HG03571 (cell line): ENCODE results near the gene FNDC1.
"Not testable (repeated sequence)": the region's sequence is repeated elsewhere in the genome, so short reads cannot be mapped to it uniquely, and the experiment has no call there.

Experiments used
- ATAC-seq: cut with Tn5 transposase; IDR thresholded peaks from one replicate; pipeline ENCODE4 v1.9.1; 2021; ENCODE audit not compliant: unreplicated experiment

FNDC1 gene

DNA sequence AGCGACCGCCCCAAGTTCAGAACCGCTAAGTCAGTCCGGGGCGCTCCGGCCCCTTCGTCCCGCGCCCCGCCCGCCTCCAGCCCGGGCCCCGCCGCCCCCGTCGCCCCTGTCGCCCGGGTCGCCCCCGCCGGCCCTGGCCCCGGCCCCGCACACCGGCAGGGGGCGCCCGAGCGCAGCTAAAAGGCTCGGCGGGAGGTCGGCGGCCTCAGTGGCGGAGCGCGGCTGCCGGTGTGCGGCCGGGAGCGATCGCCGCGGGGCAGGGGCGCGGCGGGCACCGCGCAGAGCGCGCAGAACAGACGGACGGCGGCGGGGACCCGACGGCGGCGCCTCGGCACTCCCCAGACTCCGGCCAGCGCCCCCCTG, at the start of gene FNDC1:
FNDC1 (plus strand) TSS at position 208 of the 363 bp plus-strand sequence. CDS start 197 bp downstream, outside the sequence.
- no peak for ATAC-seq

DNA sequence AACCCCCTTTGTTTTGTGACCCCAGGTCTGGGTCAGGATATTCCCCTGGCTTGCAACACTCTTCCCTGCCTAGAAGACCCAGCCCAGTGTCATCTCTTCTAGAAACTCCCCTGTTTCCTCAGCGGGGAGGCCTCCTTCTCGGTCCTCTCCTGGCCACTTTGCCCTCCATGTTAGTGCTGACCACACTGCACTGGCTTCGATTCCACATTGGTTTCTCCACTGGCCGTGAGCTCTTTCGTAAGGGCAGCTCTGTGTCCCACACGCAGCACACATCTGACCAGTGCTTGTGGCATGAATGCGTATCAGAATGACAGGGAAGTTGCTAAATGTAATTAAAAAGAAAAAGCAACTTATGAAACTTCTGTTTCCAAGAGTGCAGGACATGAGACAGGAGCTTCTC, 49.4 kb upstream of the FNDC1 start:
- no peak for ATAC-seq

DNA sequence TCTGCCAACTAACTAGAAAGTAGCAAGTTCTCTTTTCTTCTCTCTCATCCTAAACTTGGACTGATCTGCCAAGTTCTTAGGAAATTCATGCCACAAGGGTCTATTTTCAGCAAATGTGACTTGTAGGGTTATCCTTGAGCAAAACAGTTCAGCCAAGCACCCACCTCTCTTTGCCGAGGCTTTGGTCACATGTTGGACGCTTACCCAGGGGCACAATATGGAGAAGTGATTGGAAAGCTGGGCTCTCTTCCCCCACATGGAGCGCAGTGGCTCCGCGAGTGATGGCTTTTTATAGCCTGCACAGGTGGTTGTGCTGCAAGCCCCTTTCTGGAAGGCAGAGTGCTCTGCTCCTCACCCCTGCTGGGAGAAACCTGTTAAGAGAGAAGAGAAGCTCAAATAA, 47.7 kb upstream of the FNDC1 start:
- no peak for ATAC-seq

DNA sequence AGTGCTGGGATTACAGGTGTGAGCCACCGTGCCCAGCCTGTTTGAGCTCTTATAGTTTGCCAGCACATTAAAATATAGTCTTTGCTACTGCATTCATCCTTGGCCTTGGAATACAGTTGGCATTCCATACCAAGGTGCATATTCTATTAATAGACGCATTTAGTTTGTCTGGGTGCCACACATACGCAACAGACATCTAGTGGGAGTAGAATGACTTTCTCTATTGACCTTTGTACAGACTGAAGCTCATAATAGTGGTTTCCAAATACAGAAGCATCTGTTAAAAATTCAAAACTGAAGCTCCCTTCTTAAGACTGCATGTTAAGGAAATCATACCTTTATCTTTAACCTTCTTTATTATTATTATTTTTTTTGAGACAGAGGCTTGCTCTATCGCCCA, 46.7 kb upstream of the FNDC1 start:
- no peak for ATAC-seq

DNA sequence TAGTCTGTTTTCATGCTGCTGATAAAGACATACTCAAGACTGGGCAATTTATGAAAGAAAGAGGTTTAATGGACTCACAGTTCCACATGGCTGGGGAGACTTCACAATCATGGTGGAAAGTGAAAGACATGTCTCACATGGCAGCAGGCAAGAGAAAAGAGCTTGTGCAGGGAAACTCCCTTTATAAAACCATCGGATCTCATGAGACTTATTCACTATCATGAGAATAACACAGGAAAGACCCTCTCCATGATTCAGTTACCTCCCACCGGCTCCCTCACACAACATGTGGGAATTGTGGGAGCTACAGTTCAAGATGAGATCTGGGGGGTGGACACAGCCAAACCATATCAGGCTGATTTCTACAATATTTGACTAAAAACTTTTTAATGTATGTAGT, 45.4 kb upstream of the FNDC1 start:
- not testable (repeated sequence) for ATAC-seq

DNA sequence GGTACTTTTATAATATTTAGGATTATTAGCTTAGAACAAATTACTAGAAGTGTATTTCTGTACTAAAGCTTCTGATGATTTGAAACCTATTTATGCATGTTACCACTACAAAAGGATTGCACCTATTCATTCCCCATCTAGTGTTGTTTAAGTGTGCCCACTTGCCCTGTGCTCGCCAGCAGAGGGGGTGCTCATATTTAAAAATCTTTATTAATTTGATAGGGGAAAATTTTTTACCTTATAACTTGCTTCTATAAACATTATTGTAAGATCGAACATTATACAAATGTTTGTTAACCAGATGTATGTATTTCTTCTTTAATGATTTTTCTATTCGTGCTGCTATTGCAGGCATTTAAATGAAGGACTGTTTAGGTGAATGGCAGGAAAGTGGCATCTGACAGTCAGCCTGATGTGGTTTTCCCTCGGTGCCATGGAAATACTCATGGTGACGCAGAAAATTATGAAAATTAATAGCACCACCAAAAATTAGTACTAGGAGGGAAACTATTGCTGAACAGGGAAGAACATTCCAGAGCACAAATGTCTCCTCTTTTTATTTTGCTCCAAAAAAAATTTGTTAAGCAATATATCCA, 44.1 kb upstream of the FNDC1 start:
- ATAC-seq = no peak

DNA sequence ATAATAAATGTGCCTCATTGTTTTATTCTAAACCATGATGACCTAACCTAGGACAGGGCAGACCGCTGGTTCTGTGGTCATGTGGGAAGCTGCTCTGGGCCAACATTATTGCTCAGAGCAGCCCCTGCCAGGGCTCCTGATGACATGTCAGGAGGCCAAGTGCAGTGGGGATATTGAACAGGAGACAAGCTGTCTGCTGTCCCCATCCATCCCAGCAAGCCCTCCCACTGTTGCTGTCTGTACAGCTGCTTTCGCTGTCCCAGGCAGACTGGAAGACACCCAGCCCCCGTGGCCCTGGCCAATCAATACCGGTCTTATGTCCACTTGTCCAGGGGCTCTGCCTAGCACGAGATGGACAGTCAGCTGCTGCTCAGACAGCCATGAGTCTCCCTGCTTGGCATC, 43.2 kb upstream of the FNDC1 start:
- ATAC-seq = no peak

DNA sequence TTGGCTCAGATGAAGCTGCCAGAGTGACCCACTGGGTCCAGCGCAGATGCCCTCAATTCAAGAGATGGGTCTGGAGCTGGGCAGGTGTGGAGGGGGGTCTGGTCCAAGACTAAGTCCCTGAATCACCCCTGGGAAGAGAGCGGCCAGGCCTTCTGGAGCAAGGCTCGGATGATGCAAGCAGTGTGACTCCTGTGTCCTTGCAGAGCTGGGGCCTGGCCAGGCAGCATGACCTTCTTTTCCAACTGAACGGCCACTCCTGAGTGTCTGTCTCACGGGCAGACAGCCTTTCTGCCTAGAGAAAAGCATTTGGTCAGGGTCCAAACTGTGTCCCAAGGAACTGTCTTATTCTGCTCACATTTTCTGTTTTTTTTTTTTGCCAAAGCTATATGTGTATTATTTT, 42.6 kb upstream of the FNDC1 start:
- ATAC-seq = no peak

DNA sequence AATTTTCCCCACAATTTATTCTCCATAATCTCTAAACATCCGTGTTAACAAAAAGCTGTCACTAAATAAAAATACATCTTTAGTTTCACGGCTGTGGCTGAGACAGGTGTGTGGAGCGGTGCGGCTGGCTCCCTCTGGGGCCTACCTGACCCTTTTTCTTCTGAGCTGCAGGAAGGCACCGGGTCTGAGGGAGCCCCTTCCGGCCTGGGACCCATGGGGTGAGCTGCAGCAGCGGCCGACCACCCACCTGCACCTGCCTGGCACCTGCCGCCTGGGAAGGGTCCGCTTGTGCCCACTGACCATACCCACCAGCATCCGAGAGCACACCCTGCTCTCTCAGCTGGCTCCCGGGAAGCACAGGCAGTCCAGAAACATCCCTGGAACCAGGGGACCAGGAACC, 41.5 kb upstream of the FNDC1 start:
- ATAC-seq = no peak

DNA sequence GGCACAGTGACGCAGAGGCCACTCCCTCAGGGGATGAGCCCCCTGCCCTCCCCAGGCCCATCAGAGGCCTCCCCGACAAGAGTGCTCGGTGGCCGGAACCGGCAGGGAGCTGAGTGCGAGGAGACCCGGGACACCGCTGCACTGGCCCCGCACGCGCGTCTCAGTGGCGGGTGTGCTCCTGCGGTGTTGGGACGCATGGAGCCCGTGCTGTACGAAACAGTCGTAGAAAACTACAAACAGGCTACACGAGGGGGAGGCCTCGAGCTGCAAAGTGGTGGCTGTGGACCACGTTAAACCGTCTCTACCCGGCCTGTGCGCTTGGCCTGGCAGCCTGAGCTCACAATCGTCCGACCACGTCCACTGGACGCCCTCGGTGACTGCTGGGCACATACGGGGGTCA, 40.2 kb upstream of the FNDC1 start:
- no peak for ATAC-seq

DNA sequence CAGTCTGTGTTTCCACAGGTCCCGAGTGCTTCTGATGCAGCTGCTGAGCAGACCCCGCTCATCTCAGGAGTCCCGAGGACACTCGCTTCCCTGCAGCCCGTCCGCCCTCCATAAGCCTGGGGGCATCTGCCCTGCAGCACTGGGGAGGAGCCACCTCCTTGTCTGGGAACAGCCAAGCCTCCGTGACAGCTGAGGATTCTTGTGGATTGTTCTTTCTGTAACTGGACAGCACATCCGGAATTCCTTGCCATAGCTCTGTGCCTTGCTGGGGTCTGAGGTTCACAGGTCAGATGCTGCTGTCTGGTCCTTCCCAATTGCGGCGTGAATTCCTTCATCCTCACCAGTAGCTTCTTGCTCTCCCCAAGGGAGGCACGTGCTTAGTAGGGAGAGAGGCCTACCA, 38.4 kb upstream of the FNDC1 start:
- ATAC-seq = no peak

DNA sequence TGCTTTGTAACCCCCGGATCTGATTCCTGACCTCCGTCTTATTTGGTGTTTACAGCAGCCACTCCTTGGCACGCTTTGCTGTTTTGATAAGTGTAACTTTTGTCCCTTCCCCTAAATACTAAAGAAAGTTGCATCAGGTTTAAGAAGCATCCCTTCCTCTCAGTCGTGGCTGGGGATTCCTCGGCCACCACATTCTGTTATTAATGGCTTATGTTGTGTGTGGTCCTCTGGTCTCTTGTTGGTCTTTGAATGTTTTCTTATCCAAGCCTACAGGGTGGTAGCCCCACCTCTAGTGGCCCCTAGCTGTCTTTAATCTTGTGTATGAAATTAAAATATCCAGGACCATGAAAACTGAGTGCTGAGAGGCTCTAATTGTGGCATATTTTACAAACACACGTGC, 37.5 kb upstream of the FNDC1 start:
- ATAC-seq = no peak

DNA sequence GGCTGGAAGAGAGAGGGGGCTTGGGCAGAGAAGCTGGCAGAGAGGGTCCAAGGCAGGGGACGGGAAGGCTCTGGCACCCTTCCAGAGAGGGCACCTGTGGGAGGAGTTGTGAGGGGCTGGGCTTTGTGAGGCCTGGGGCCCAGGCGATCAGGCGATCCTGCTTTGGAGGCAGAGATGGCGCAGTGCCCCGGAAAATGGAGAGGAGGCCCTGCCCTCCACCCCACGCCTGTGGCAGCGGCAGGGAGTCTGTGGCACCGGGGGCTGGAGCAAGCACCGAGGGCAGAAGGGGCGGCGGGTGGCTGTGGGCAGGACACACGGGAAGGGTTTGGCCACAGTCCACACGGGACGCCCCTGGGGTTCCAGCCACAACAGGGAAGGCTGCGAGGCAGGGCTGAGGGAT, 36.5 kb upstream of the FNDC1 start:
- ATAC-seq = no peak

DNA sequence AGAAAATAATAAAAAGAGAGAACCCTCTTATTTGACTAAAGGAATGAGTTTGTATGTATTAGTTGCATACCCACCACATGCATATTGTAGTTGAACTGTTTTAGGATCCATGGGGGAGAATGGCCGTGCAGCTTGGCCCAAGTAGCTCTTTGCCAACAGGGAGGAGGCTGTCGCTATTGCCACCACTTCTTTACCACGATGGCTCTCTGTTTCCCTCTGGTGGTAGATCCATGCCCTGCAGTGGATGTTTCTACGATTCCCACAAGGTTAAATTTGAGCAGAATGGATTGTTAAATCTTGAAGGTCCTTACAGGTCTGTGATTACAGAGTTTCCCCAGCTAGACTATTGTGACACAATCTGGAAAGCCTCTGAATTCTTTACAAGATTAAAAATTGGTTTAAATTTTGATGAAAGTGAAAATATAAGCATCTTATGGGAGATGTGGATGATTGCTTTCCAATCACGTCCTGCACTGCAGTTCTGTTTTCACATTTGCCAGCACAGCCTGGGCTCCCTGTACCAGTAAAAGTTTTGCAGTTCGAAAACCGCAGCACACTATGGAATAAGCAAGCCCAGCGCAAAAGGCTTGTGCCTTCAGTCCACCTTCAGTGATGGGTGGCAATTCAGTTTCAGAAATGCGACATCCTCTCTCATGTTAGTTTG, 34.4 kb upstream of the FNDC1 start:
- ATAC-seq = peak; percentile 83

DNA sequence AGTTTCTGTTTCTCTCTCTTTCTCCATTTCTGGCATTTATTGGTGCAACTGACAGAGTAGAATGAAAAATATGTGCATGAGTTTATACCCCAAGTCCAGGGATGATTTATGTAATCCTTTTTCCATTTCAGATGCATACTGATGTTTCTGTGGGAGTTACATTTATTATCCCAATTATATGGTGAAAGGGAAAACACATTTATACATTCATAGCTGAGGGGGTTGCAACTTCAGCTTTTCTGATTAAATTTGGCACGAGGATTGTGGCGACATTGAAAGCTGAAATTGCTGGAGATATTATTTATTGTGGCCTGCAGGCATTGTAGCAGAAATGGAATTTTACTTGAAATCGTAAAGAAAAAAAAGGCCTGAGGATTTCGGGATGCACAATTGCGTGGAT, 31.5 kb upstream of the FNDC1 start:
- ATAC-seq = no peak

DNA sequence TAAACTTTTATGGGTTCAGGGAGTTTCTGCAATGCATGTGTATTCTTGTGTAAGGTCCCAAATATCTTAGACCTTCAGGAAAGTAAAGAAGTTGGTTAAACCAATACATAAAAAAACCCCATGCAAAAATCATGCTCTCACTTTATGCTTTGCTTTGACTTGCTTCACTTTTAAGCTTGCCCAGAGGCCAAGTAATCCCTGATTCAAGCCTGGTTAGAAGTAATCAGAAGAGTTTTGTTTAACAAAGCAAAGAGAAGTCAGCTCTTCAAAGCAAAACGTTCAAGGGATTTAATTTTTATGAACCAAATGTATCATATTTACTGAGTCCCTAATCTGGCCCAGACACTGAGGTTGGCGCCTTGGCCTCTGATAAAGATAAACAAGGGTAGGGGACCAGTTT, 26.7 kb upstream of the FNDC1 start:
- no peak for ATAC-seq

DNA sequence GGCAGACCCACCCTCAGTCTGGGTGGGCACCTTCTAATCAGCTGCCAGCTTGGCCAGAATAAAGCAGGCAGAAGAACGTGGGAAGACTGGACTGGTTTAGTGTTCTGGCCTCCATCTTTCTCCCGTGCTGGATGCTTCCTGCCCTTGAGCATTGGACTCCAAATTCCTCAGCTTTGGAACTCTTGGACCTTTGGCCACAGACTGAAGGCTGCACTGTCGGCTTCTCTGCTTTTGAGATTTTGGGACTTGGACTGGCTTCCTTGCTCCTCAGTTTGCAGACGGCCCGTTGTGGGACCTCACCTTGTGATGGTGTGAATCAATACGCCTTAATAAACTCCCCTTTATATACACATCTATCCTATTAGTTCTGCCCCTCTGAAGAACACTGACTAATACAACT, 20.6 kb upstream of the FNDC1 start:
- no peak for ATAC-seq

DNA sequence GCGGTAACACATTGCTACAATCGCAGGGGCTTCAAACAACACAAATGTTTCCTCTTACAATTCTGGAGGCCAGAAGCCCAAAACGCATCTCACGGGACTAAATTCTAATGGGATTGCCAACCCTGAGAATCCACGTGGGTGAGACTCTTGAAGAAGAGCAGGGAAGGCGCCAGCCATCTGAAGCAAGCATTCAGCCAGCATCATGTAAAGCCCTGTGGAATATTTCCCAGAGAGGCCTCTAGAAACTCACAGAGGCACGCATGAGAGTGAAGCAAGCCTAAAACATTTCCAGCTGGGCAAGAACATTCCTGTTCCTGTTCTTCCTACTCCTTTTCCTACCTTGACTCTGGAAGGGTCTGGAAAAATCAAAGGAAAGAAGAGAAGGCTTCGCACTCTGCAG, 19.6 kb upstream of the FNDC1 start:
- ATAC-seq = no peak

DNA sequence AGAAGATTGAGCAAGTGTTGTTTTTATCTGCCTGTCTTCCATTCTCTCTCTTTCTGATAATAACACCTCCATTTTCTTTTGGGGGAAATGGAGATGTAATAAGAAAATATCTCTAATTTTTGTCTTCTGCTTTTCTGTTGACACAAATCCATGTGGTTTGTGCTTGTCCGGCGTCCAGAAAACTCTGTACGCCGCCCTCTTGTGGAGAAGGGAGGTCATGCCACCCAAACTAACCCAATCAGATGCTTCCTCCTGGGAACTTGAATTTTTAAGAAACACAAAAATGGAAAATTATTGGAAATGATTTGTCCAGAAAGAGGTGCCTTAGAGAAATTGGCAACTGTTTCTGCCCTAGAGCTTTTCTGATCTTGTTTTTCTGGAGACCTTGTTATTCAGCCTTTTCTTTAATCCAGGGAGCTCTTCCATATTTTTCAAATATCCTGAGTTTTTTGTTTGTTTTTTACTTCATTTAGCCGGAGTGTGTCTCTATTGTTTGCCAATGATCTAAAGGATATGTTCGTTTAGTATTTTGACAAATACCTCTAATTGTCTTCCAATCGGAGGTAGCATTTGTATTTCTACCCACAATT, 17.8 kb upstream of the FNDC1 start:
- ATAC-seq = no peak

DNA sequence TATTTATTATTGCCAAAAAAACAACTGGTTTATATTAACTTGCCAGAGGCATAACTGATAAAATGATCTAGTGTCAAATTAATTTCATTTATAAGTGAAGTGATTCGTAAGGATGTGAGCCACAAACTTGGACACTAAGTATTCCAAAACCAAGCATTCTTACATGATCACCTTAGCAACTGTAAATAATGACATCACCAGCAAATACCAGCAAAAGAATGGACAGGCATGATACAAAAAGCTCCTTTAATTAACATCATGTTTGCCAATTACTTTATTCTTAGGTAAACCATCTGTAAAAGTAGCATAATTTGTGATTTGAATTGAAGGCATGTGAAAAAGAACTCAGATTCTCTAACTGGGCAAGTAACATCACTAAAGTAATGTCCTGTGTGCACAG, 17.2 kb upstream of the FNDC1 start:
- no peak for ATAC-seq

DNA sequence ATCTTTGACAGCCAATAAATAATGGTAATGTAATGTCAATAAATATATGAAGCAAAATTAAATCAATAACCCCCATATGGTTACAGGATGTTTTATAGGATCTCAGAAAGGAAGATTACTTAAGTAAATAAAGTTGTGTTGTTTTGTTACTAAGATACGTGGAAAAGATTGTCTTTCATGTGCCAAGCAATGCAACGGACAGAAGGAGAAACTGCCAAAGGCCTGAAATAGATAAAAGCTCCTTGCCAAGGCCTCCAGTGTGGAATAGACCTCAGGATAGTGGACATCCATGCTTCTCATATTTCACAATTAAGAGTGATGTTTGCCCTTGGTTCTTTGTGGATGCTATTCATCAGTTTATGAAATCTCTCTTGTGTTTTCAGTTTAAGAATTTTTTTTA, 16.4 kb upstream of the FNDC1 start:
- ATAC-seq = no peak

DNA sequence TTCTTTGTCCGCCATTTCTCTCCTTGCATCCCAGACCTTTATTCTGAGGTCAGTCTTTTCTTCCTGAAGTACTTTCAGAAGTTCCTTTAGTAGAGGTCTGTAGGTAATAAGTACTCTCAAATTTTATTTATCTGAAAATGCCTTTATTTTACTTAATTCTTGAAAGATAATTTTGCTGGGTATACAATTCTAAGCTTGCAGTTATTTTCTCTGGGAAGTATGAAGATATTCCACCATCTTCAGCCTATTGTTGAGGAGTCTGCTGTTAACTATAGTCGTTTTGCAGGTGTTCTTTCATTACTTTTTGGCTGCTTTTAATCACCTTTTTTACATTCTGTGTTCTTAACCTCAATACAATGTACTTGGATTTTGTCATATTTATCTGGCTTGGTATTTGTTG, 13.5 kb upstream of the FNDC1 start:
- no peak for ATAC-seq

DNA sequence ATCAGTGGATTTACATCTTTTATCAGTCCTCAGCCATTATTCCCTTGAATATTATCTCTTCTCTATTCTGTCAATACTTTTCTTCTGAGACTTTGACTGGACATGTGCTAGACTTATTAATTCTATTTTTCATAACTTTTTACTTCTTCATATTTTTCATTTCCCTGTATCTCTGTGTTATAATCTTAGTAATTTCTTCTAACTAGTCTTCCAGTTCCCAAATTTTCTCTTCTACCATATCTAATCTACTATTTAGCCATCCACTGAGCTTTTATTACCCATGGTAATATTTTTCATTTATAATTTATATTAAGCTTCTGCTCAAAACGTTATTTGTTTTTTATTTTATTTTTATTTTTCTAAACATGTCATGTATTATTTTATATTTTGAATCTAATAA, 13.1 kb upstream of the FNDC1 start:
- no peak for ATAC-seq
